ENCODE results near the gene CTU1.

CTU1 gene

DNA sequence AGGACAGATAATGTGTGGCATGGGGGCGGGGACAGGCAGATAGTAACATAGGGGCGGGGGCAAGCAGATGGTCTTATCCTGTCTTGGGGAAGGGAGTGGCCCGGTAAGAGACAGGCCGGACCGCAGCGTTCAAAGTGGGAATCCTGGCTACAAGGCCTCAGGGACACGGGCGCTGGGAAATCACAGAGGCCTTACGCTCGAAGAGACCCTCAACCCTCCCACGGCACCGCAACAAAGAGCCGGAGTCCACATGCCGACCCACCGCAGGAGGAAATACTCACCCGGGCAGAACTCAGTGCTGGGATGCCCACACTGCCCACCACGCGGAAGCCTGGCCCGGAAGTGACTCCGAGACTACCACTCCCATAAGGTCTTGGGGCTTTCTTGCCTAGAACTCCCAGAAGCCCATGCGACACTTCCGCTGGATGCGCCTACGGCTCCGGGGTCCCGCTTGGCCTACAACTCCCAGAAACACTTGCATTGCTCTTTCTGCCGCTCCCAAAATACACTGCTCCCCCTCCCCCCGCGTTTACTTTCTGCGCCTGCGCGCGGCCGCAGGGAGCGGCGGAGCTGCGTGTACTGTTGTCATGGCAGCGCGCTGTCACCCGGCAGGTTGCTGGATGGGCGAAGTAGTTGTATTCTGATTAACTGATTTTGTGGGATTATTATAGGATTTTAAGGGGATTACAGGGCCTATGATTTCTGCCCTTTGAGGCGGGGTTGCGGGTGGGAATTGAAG lies at the start of gene CTU1:
Gene CTU1, minus strand, starts transcription at position 344 of the 739 bp plus-strand sequence. CDS start 3,840 bp downstream, outside the sequence.
- DNase-seq (ENCODE audit: low read depth), result peak; percentile 99
- TF ChIP-seq, protein P1, sequence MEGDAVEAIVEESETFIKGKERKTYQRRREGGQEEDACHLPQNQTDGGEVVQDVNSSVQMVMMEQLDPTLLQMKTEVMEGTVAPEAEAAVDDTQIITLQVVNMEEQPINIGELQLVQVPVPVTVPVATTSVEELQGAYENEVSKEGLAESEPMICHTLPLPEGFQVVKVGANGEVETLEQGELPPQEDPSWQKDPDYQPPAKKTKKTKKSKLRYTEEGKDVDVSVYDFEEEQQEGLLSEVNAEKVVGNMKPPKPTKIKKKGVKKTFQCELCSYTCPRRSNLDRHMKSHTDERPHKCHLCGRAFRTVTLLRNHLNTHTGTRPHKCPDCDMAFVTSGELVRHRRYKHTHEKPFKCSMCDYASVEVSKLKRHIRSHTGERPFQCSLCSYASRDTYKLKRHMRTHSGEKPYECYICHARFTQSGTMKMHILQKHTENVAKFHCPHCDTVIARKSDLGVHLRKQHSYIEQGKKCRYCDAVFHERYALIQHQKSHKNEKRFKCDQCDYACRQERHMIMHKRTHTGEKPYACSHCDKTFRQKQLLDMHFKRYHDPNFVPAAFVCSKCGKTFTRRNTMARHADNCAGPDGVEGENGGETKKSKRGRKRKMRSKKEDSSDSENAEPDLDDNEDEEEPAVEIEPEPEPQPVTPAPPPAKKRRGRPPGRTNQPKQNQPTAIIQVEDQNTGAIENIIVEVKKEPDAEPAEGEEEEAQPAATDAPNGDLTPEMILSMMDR (IDR thresholded peaks at IDR 0.05; ENCODE audit: low read length, missing control alignments), result peak; percentile 0
- H3K4me3 ChIP-seq (replicated peaks; ENCODE audit: low read depth, low read length), result peak within 1 kb of the TSS; percentile 89

DNA sequence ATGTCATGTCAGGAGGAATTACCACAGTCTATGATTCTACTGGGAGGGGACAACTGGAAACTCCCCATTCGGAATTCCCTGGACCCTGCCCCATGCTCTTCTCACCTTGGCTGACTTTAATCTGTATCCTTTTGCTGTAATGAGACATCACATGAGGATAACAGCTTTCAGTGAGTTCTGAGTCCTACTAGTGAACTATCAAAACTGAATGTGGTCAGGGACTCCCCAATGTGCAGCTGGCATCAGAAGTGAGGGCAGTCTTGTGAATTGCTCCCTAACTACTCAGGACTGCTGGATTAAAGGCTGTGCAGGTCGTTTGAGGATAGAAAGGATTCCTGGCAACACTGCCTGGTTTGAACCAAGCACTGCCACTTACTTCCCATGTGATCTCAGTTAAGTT lies 49.1 kb upstream of the CTU1 start:
- no peak for DNase-seq (ENCODE audit: low read depth)
- TF ChIP-seq, protein P1 (IDR thresholded peaks at IDR 0.05; ENCODE audit: low read length, missing control alignments), result no peak
- H3K4me3 ChIP-seq (replicated peaks; ENCODE audit: low read depth, low read length), result no peak overlapping the region

DNA sequence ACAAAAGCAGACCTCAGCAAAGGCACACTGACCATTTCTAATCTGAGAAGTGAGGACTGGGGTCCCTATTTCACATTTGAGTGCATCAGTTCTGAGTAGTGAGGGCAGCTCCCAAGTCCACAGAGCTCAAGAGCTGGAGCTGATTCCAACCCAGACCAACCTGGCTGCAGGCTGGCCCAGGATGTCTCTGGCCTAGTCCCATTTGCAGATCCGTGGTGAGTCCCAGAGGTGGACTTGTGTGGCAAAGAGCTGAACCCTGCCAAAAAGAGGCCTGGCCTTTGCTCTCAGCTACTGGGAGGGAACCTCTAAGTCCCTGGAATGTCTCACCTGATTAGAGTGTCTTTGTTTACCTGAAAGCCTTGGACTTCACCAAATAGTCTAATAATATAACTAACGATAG lies 48.5 kb upstream of the CTU1 start:
- DNase-seq (ENCODE audit: low read depth), result no peak
- H3K4me3 ChIP-seq (replicated peaks; ENCODE audit: low read depth, low read length), result no peak overlapping the region
- TF ChIP-seq, protein P1 (IDR thresholded peaks at IDR 0.05; ENCODE audit: low read length, missing control alignments), result no peak

DNA sequence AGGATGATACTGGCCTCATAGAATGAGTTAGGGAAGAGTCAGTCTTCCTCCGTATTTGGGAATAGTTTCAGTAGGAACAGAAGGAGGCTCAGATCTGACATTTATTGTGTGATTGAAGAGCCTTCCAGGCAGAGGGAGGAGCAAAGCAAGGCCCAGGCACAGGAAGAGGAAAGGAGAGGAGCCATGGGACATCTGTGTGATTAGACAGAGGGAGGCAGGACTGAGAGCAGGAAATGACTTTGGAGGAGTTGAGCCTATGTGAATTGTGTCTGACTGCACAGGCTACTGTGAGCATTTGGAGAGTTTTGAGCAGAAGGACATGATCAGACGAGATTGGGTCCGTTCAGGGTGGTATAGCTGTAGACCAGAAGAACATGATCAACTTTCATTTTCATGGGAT lies 42.4 kb upstream of the CTU1 start:
- DNase-seq (ENCODE audit: low read depth), result peak; percentile 15
- TF ChIP-seq, protein P1 (IDR thresholded peaks at IDR 0.05; ENCODE audit: low read length, missing control alignments), result no peak
- H3K4me3 ChIP-seq (replicated peaks; ENCODE audit: low read depth, low read length), result no peak overlapping the region

DNA sequence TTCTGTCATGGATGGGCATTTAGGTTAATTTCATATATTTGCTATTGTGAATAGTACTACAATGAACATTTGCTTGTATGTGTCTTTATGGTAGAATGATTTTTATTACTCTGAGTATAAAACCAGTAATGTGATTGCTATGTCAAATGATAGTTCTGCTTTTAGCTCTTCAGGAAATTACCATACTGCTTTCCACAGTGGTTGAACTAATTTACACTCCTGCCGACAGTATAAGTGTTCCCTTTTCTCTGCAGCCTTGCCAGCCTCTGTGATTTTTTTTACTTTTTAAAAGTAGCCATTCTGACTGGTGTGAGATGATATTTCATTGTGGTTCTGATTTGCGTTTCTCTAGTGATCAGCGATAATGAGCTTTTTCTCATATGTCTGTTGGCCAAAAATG lies 40.4 kb upstream of the CTU1 start:
- H3K4me3 ChIP-seq (replicated peaks; ENCODE audit: low read depth, low read length), result no peak overlapping the region
- TF ChIP-seq, protein P1 (IDR thresholded peaks at IDR 0.05; ENCODE audit: low read length, missing control alignments), result no peak
- no peak for DNase-seq (ENCODE audit: low read depth)

DNA sequence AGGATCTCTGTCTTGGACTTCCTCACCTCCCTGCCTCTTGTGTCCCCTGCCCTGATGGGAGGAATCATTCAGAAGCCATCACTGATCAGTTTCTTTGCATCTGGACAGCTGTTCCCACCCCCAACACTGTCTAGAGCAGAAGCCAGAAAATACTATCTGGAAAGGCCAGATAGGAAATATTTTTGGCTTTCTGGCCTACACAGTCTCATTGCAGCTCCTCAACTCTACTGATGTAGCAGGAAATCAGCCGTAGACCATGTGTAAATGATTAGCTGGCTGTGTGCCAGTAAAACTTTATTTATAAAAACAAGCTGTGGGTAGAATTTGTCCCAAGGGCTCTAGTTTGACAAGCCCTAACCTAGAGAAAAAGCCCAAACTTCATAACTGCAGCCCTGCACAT lies 39.5 kb upstream of the CTU1 start:
- no peak overlapping the region for H3K4me3 ChIP-seq (replicated peaks; ENCODE audit: low read depth, low read length)
- TF ChIP-seq, protein P1 (IDR thresholded peaks at IDR 0.05; ENCODE audit: low read length, missing control alignments), result no peak
- DNase-seq (ENCODE audit: low read depth), result no peak

DNA sequence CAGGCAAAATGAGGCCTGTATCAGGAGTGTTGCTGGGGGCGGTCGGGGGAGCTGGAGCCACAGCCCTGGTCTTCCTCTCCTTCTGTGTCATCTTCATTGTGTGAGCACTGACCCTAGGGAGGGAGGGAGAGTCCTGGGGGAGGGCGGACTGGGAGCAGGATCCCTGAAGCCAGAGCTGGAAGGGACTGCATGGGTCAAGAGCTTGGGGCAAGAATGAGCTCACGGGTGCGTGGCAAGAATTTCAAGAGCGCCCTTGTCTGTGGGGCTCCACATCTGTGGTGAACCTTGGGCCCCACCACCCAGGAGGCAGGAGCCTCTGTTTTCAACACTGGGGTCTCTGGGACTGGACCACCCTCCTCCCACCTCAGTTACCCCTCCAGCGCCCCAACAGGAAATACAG lies 38.5 kb upstream of the CTU1 start:
- no peak overlapping the region for H3K4me3 ChIP-seq (replicated peaks; ENCODE audit: low read depth, low read length)
- no peak for DNase-seq (ENCODE audit: low read depth)
- TF ChIP-seq, protein P1 (IDR thresholded peaks at IDR 0.05; ENCODE audit: low read length, missing control alignments), result no peak

Data from fibroblast of pulmonary artery (primary cell).